M059J (cell line): ENCODE measurements around the gene CSF1. TPM values are rescaled to one million over a fixed set of nuclear protein-coding genes. Genes with fewer than 3 reads are reported as not detected.
A peak's percentile ranks its signal among the peaks of the same experiment; 100 is the strongest.
"Not testable (repeated sequence)": the region's sequence is repeated elsewhere in the genome, so short reads cannot be mapped to it uniquely, and the experiment has no call there.

ENCODE experiments used
- DNase-seq: peaks from one replicate; pipeline ENCODE4 v3.0.0-alpha.2; 2012; ENCODE audit warnings: low read depth
- total RNA-seq: library from RNA; depleted of rRNA; stranded (reverse); fragments of >200 nt; shearing (Covaris generic); gene quantifications from 2 replicates; pipeline ENCODE4 v1.2.3, GENCODE V29; 2014

The CSF1 gene
- total RNA-seq, 1 experiment from 2014 or later: 118 TPM

GRCh38 chr1:109919303-109919702 lies 8.7 kb downstream of the CSF1 start:
- no peak for DNase-seq

DNA sequence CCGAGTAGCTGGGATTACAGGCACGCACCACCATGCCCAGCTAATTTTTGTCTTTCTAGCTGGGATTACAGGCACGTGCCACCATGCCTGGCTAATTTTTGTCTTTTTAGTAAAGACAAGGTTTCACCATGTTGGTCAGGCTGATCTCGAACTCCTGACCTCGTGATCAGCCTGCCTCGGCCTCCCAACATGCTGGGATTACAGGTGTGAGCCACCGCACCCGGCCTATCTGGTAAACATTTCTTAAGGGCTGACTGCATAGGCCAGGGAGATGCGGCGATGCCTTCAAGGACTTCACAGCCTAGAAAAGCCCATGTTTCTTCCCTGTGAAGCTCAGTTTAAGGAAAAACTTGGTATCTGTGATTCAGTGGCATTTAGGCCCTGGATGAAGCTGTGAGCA lies 9.7 kb downstream of the CSF1 start:
- DNase-seq: not testable (repeated sequence)

DNA sequence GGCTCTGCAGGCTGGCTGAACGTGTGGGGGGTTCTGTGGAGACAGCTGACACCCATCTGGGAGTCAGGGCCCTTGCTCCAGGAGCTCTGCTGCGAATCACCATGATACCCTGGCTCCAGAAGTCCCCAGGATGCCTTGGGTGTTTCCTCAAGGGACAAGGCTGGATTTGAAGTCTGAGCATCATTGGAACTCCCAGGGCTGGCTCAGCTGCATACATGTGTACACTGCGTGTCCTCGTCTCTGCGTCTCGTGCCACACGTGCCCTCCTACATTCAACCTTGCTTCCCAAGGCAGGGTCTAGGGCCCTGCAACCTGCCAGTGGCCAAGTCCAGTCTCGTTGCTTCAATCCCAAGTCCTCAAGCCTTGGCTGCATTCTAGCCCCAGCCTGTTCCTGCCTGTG lies 11.7 kb downstream of the CSF1 start:
- no peak for DNase-seq

- no peak for DNase-seq
Measured at GRCh38 chr1:109923131-109923945, 12.7 kb downstream of the CSF1 start.

GRCh38 chr1:109923946-109924275 lies 13.3 kb downstream of the CSF1 start:
- no peak for DNase-seq

DNA sequence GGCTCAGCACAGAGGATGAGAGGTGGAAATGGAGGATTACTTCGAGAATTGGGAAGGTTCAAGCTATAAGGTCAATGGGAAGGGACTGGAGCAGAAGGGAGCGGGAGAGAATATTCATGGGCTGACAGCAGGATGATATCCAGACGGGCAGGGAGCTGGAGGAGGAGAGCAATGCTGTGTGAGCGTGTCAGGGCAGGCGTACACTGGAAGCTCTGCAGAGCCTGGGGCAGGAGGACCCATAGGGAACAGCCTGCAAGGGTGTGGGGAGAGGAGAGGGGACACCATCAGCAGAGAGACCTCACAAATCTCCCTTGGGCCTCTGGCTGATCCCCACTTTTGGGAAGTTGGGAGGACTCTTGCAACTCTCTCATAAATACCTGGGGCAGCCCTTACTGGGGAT lies 13.7 kb downstream of the CSF1 start:
- no peak for DNase-seq

DNA sequence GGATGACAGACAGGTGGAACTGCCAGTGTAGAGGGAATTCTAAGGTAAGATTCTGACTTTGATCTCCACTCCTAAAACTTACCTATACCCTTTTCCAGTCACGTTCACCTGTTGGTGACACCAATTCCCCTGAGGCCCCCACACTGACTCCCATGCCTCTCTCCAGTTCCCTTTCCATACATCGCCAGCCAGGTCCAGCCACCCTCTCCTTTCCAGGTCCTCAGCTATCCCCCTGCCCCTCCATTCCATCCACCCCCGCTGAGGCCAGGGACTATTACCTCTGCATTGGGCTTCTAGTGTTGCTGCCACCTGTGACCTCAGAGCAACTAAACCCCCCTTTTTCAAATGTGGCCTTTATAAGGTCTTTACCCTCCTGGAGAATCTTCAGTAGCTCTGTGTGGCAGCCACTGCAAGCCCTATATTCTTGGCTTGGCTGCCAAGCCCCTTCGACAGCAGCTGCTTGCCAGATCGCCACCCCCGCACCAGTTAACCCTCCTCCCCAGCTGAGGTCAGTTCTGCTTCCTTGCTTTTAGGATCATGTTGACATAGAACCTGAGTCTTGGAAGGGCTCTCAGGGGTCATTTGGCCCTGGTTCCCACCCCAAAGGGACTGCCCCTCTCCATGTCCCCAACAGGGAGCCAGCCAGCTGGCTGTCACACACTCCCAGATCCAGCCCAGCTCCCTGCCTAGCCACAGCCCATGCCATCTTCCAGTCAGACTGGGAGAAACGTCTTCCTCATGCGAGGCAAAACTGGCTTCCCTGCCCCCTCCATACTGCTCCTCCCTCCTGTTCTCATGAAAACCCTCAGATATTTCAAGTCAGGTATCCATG lies 14.7 kb downstream of the CSF1 start:
- DNase-seq: no peak

- DNase-seq: peak; percentile 88
Measured at GRCh38 chr1:109926662-109927300, 16.1 kb downstream of the CSF1 start.

- DNase-seq: no peak
Measured at GRCh38 chr1:109927356-109927755, 16.7 kb downstream of the CSF1 start.

DNA sequence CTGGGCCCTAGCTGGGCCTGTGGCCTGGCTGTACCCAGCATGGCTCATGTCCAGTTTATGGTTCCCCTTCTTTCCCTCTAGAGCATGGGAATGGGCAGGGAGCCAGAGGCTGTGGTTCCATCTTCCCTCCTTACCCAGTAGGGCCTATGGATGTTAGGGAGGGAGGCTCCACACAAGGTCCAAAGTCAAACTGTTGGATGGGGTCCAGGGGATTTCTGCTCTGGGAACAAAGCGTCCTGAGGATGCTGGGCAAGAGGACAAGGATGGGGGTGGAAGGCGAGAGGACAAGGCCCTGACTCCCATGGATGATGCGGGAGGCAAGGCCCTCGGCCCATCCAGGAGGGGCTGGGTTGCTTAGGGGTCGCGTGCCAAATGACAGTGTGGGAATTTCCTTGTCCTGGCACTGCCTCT lies 17.3 kb downstream of the CSF1 start:
- peak; percentile 97 for DNase-seq

- peak; percentile 90 for DNase-seq
Measured at GRCh38 chr1:109928591-109929111, 18.0 kb downstream of the CSF1 start.

GRCh38 chr1:109929170-109929569 lies 18.5 kb downstream of the CSF1 start:
- DNase-seq: no peak

DNA sequence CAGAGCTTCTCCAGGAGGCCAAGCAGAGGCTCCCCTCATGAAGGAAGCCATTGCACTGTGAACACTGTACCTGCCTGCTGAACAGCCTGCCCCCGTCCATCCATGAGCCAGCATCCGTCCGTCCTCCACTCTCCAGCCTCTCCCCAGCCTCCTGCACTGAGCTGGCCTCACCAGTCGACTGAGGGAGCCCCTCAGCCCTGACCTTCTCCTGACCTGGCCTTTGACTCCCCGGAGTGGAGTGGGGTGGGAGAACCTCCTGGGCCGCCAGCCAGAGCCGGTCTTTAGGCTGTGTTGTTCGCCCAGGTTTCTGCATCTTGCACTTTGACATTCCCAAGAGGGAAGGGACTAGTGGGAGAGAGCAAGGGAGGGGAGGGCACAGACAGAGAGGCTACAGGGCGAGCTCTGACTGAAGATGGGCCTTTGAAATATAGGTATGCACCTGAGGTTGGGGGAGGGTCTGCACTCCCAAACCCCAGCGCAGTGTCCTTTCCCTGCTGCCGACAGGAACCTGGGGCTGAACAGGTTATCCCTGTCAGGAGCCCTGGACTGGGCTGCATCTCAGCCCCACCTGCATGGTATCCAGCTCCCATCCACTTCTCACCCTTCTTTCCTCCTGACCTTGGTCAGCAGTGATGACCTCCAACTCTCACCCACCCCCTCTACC lies 19.1 kb downstream of the CSF1 start:
- DNase-seq: no peak

DNA sequence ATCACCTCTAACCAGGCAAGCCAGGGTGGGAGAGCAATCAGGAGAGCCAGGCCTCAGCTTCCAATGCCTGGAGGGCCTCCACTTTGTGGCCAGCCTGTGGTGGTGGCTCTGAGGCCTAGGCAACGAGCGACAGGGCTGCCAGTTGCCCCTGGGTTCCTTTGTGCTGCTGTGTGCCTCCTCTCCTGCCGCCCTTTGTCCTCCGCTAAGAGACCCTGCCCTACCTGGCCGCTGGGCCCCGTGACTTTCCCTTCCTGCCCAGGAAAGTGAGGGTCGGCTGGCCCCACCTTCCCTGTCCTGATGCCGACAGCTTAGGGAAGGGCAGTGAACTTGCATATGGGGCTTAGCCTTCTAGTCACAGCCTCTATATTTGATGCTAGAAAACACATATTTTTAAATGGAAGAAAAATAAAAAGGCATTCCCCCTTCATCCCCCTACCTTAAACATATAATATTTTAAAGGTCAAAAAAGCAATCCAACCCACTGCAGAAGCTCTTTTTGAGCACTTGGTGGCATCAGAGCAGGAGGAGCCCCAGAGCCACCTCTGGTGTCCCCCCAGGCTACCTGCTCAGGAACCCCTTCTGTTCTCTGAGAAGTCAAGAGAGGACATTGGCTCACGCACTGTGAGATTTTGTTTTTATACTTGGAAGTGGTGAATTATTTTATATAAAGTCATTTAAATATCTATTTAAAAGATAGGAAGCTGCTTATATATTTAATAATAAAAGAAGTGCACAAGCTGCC lies 19.8 kb downstream of the CSF1 start:
- DNase-seq: peak; percentile 42

DNA sequence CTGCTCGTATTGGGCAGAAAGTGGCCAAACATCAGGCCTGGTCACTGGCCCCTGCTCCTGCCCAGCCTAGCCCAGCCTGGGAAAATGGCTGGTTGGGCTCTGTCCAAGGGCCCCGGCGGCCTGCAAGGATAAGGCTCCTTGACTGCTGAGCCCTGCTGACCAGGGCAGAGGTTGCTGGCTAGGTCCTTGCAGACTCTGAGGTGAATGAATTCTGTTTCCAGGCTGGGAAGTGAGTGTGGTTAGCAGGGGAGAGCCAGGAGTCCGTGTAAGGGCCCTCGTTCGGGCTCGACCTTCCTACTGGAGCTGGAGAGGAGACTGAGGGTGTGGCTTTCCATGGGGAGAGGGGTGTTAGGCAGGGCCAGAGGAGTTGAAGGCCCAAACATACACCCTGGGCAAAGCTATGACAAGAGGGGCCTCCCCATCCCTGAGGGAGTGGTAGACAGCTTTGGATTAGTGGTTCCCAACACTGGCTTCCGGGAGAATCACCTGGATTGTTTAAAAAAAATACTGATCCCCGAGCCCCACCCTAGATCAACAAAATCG lies 20.6 kb downstream of the CSF1 start:
- peak; percentile 96 for DNase-seq

- DNase-seq: no peak
Measured at GRCh38 chr1:109931911-109932636, 21.4 kb downstream of the CSF1 start.

DNA sequence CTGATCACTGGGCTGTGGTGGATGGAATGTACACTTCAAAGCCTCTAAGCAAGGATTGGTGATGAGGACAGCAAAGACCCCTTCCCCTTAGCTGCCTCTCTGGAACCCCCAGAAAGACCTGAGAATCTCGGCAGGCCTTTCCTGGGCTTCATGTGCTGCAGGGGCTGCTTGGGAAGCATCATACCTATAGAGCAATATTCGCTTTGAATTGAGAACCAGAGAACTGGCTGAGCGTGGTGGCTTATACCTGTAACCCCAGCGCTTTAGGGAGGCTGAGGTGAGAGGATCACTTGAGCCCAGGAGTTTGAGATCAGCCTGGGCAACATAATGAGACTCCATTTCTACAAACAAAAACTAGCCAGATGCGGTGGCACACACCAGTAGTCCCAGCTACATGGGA lies 22.0 kb downstream of the CSF1 start:
- DNase-seq: no peak

DNA sequence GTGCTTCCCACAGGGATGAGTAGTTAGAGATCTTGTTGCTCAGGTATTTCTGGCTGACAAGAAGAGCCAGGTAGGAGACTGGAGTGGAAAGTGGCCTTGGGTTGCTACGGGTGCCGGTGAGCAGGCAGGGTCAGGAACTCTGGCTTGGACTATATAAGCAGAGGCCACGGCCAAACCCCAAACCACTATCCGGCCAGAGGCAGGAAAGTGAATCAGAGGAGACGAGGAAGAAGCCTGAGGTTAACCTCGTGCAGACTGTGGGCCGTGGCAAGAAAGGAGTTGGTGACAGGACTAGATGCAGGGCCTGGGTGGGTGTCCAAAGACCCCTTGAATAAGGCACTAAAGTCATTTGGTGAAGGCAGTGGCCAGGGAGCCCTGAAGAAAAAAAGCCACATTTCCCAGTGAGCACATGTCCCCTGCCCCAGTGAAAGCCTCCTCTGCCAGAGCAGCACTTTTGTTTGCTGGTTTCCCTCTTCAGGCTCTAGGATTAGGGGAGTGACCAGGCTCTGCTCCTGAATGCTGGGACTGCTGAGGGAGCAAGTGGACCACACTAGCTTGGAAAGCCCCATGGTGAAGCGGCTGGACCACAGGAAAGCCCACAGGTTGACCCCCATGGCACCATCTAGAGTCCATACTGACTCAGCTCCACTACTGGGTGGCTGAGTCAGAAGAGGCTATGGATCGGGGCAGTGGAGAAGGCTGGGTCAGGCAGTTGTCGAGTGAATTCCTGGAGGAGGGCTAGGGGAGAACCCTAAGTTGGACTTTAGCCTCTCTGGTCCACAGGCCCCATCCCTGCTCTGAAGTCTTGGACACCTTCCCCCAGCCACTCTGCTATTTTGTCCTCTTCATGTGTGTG lies 23.4 kb downstream of the CSF1 start:
- DNase-seq: peak; percentile 98

DNA sequence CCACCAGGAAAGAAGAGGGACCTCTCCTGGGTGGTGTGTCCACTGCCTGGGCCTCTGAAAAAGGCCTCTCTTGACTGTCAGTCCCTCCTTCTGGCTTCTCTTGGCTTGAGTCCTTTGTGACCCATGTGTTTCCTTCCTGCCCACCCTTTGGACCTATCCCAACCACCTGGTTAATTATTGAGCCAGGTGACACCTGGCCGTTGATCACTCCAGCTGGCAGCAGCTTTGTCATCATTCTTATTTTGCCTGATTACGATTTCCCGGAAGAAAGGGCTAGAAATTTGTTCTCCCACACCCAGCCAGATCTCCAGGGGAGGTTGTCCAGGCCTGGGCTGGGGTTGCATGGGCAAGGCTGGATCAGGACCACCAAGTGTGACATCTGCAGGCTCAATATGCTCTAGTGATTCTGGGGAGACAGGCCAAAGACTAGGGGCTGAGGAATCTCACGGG lies 24.8 kb downstream of the CSF1 start:
- no peak for DNase-seq
